Psoas muscle (tissue), 8 donors: Measurements from ENCODE around the gene DCTN3. TPM values are rescaled to one million over a fixed set of nuclear protein-coding genes. Genes with fewer than 3 reads are reported as not detected.

ENCODE experiments used
- ATAC-seq, 4 donors: fragments of 200-7000 bp; cut with Tn5 transposase; one replicate each; pipeline ENCODE4 v1.9.1; 2020; ENCODE audit warnings: moderate library complexity in 3 of 4, mild to moderate bottlenecking in 2 of 4
- DNase-seq, 2 donors: peaks; one replicate each; pipeline ENCODE4 v3.0.0-alpha.2; 2020
- H3K27ac ChIP-seq: fragments of 200-600 bp; one replicate; pipeline ENCODE4 v1.8.0; 2022
- H3K27me3 ChIP-seq, 3 donors: fragments of 200-600 bp in 1 of 3; one replicate each; pipeline versions ENCODE4 v1.6.1 to v1.8.0; 2013 to 2022; ENCODE audit warnings: low read length in 2 of 3, mild to moderate bottlenecking in 2 of 3, moderate library complexity in 1 of 3; ENCODE audit not compliant: insufficient read depth in 3 of 3
- H3K36me3 ChIP-seq, 2 donors: fragments of 200-600 bp in 1 of 2; one replicate each; pipeline versions ENCODE4 v1.6.1 to v1.8.0; 2013 to 2022; ENCODE audit warnings: low read depth in 1 of 2, mild to moderate bottlenecking in 1 of 2, moderate library complexity in 1 of 2; ENCODE audit not compliant: insufficient read depth in 1 of 2
- H3K4me1 ChIP-seq: fragments of 200-600 bp; one replicate; pipeline ENCODE4 v1.8.0; 2022
- H3K4me3 ChIP-seq: fragments of 200-600 bp; one replicate; pipeline ENCODE4 v1.8.0; 2022; ENCODE audit warnings: mild to moderate bottlenecking
- H3K9me3 ChIP-seq: fragments of 200-600 bp; one replicate; pipeline ENCODE4 v1.8.0; 2022
- WGBS, 3 donors: extraction: QIAGEN DNeasy Blood & Tissue Kit; methylation state at CpG; one replicate each; pipeline versions ENCODE4 v1.1.6 to v1.1.7; 2013; 5-methylcytosine and 5-hydroxymethylcytosine counted together
- intact Hi-C, 2 donors: fragments of 100-400 bp; cut with DNase I; formaldehyde crosslinking; loops; one replicate each; pipeline versions ENCODE4 v1.11.0 to v1.14.2; 2022
- polyA plus RNA-seq, 3 donors: library from polyadenylated mRNA; stranded (reverse); fragments of 200-250 nt; gene quantifications; one replicate each; pipeline ENCODE4 v1.2.3, GENCODE V29; 2013
- total RNA-seq, 4 donors: library from RNA; stranded (reverse); fragmentation: NEBNext Ultra II Directional in 2 of 4; extraction: Animal tissue kit (Norgen Biotek cat#: 25700) in 2 of 4; gene quantifications; one replicate each; pipeline versions ENCODE4 v1.2.1 to v1.2.4, GENCODE V29; 2021 to 2023
- TF ChIP-seq, protein P1 (sequence below): fragments of 200-600 bp; IDR thresholded peaks from one replicate; pipeline ENCODE4 v1.8.0; 2022; ENCODE audit warnings: antibody characterized with exemption
- donor health status: healthy with polysubstance abuse.
- donor health status: DM: no; HTN: no; CAD: no; lungs with moderate emphysema.
- donor health status: Bipolar disorder and iron deficiency.
- donor health status: healthy.
- donor health status: DM: yes; HTN: yes; CAD: no.
- donor health status: DM: no; HTN: no; CAD: no.
- donor health status: DM: no; HTN: no; CAD: no.
- donor health status: DM: yes; HTN: yes; CAD: no.

The DCTN3 gene
- total and polyA plus RNA-seq, 7 donors = 52.7 to 109 (median 95.8) TPM

DNA sequence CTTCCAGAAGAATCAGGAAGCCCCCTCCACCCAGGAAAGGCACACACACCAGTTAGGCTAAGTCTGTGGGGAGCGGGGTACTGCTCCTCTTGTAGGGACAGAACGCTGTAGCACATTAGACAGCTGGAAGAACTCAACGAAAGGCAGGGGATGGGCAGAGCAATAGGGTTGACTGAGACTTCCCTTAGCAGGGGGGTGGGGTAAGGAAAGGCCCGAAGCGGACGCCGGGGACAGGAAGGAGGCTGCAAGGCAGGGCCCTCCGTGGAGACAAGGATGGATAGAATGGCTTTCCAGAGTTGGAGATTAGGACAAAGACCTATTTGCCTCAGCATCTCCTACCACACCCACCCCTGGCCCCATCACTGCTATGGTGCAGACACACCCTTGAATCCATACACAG is 45.1 kb downstream of the DCTN3 start:
- peaks cover 0 to 4% (median 0%) of the 10 kb centered on the region in 3 donors for H3K27me3 ChIP-seq
- intact Hi-C loops = no loop called here

DNA sequence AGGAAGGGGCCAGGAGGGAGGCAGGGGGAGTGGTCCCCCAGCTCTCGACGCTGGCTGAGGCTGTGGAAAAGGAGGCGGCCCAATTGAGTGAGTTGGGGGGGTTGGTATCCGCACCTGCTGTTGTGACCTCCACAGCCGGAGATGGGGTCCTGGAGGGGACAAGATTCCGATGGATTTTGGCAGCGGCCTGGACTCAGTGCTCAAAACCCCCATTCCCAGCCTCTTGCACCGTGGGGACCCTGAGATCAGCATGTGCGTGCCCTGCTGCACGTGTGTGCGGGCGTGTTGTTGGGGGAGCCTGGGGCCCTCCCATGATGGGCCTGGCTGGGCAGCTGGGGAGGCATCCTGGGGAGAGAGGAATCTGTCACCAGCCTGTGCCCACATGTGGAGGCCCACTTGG is 45.7 kb downstream of the DCTN3 start:
- ATAC-seq = no peak
- DNase-seq = no peak
- H3K36me3 ChIP-seq = peaks cover 0 to 12% of the 10 kb centered on the region in 2 donors
- H3K4me1 ChIP-seq = peaks cover 20% of the 10 kb centered on the region
- intact Hi-C loops = no loop called here
- WGBS, 3 donors = 91 to 92% (median 92%) methylated on average over 12 of the region's 12 CpGs
- no peak overlapping the region for H3K27ac ChIP-seq
- peaks cover 0 to 4% (median 0%) of the 10 kb centered on the region in 3 donors for H3K27me3 ChIP-seq
- H3K9me3 ChIP-seq = no peaks in the 10 kb centered on the region
- TF ChIP-seq, protein P1, sequence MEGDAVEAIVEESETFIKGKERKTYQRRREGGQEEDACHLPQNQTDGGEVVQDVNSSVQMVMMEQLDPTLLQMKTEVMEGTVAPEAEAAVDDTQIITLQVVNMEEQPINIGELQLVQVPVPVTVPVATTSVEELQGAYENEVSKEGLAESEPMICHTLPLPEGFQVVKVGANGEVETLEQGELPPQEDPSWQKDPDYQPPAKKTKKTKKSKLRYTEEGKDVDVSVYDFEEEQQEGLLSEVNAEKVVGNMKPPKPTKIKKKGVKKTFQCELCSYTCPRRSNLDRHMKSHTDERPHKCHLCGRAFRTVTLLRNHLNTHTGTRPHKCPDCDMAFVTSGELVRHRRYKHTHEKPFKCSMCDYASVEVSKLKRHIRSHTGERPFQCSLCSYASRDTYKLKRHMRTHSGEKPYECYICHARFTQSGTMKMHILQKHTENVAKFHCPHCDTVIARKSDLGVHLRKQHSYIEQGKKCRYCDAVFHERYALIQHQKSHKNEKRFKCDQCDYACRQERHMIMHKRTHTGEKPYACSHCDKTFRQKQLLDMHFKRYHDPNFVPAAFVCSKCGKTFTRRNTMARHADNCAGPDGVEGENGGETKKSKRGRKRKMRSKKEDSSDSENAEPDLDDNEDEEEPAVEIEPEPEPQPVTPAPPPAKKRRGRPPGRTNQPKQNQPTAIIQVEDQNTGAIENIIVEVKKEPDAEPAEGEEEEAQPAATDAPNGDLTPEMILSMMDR = no peak
- H3K4me3 ChIP-seq = no peak overlapping the region

More for the DNA sequence above, 45.1 kb downstream of the DCTN3 start:
- no peak for ATAC-seq
- Histone ChIP-seq H3K36me3 (peaks cover 0 to 17% of the 10 kb centered on the region in 2 donors), H3K4me1 (peaks cover 16% of the 10 kb centered on the region), H3K9me3 (no peaks in the 10 kb centered on the region), H3K27ac (no peak overlapping the region), H3K4me3 (no peak overlapping the region)
- DNase-seq = no peak
- WGBS, 3 donors = 60 to 67% (median 62%) methylated on average over 8 of the region's 8 CpGs
- TF ChIP-seq, protein P1 = no peak

DNA sequence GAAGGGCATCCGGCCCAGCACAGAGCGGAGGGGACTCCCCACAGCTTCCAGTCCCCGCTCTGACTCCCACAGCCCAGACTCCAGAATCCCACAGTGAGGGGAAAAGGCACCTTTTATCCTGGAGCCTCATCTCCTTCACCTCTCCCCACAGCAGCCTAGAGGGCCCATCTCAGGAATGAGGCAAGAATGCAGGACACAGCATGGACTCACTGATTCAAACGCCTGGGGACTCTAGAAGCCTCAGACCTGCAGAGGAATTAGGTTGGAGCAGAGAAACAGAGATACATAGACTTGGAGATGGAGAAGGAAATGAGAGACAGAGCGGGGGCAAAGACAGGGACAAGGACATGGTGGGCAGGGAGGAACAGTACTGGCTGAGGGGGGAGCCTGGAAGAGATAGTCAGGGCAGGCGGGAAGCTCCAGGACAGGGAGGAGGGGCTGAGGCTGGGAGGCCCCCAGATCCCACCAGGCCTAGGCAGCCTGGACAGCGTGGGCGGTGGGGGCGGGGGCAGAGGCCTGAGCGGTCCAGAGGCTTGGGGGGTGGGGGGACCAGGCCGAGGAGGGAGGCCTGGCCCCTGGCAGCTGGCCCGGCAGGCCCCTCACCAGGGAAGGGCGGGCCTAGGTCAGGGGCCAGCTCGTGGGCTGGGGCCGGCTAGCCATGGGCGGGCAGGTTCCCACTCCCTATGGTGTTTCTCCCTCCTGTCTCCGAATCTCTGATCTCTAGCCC is 46.5 kb downstream of the DCTN3 start:
- TF ChIP-seq, protein P1 = no peak
- Histone ChIP-seq H3K4me1 (peaks cover 20% of the 10 kb centered on the region), H3K36me3 (peaks cover 0 to 14% of the 10 kb centered on the region in 2 donors), H3K27me3 (peaks cover 0 to 2% (median 0%) of the 10 kb centered on the region in 3 donors), H3K27ac (no peak overlapping the region), H3K9me3 (no peaks in the 10 kb centered on the region), H3K4me3 (no peak overlapping the region)
- ATAC-seq (no peak), DNase-seq (no peak)
- intact Hi-C loops = no loop called here
- WGBS, 3 donors = 86 to 94% (median 90%) methylated on average over 7 to 17 of the region's 17 CpGs

DNA sequence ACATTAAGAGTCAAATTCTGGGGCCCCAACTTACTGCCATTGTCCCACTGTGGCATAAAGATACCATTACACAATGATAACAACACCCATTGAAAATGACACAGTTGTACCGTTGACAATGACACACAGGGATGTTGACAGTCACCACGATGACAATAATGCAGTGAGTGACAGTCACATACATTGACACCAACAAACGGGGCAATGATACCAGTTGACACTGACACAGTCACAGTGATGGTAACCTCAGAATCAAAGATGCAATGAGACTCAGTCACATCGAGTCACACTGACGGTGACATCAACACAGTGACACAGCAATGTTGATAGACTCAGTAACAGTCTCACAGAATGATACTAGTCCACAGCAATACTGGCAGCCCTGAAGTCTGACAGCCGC is 47.7 kb downstream of the DCTN3 start:
- peak in 2 of 4 donors; percentile 9 to 14 for ATAC-seq
- peaks cover 0 to 21% of the 10 kb centered on the region in 2 donors for H3K36me3 ChIP-seq
- TF ChIP-seq, protein P1 = no peak
- no peak for DNase-seq
- no peaks in the 10 kb centered on the region for H3K27me3 ChIP-seq
- H3K27ac ChIP-seq = no peak overlapping the region
- H3K4me1 ChIP-seq = peaks cover 25% of the 10 kb centered on the region
- H3K9me3 ChIP-seq = no peaks in the 10 kb centered on the region
- WGBS, 3 donors = 88 to 94% (median 88%) methylated on average over 6 of the region's 6 CpGs
- intact Hi-C loops = no loop called here
- no peak overlapping the region for H3K4me3 ChIP-seq
